Activated B cell treated with CpG ODN at 0.5 μM for 24 hours (primary cell): ENCODE results near the gene BOD1. TPM values are rescaled to one million over a fixed set of nuclear protein-coding genes. Genes with fewer than 3 reads are reported as not detected.

Experiments used
- ATAC-seq: fragments of 200-7000 bp; cut with Tn5 transposase; one replicate; pipeline ENCODE4 v1.10.0; 2021; ENCODE audit warnings: low read depth, mild to moderate bottlenecking, moderate library complexity
- CTCF ChIA-PET: fragments of 350-600 bp; sonication (Branson Sonifier 250); formaldehyde crosslinking; loops from one replicate; lab custom pipeline; 2021; ENCODE audit warnings: antibody characterized with exemption; lab: Charles Lee
- POLR2A ChIA-PET: fragments of 350-600 bp; sonication (Branson Sonifier 250); formaldehyde crosslinking; loops from one replicate; lab custom pipeline; 2021; ENCODE audit warnings: antibody characterized with exemption; lab: Charles Lee
- DNase-seq: peaks from one replicate; pipeline ENCODE4 v3.0.0; 2022
- H3K27ac Mint-ChIP-seq: one replicate; pipeline ENCODE4 v1.8.0; 2020; ENCODE audit warnings: mixed read lengths
- H3K27me3 Mint-ChIP-seq: one replicate; pipeline ENCODE4 v1.8.0; 2021; ENCODE audit warnings: mixed read lengths
- H3K36me3 Mint-ChIP-seq: one replicate; pipeline ENCODE4 v1.8.0; 2021; ENCODE audit warnings: low read depth, mixed read lengths
- H3K4me1 Mint-ChIP-seq: one replicate; pipeline ENCODE4 v1.8.0; 2021; ENCODE audit warnings: mixed read lengths
- H3K4me3 Mint-ChIP-seq: one replicate; pipeline ENCODE4 v1.8.0; 2020; ENCODE audit warnings: mild to moderate bottlenecking, mixed read lengths
- H3K9me3 Mint-ChIP-seq: one replicate; pipeline ENCODE4 v1.8.0; 2020; ENCODE audit warnings: mixed read lengths
- intact Hi-C: fragments of 100-400 bp; cut with micrococcal nuclease; formaldehyde crosslinking; loops from one replicate; pipeline ENCODE4 v1.15.1; 2024
- total RNA-seq: library from RNA; stranded (reverse); gene quantifications from 2 replicates; pipeline ENCODE4 v1.2.3, GENCODE V29; 2022
- TF ChIP-seq, protein P1 (sequence below): fragments of 200-600 bp; IDR thresholded peaks from one replicate; pipeline ENCODE4 v1.8.0; 2022; ENCODE audit warnings: antibody characterized with exemption, mild to moderate bottlenecking

BOD1 gene
- total RNA-seq, 1 donor from 2014 or later = 32.4 TPM

DNA sequence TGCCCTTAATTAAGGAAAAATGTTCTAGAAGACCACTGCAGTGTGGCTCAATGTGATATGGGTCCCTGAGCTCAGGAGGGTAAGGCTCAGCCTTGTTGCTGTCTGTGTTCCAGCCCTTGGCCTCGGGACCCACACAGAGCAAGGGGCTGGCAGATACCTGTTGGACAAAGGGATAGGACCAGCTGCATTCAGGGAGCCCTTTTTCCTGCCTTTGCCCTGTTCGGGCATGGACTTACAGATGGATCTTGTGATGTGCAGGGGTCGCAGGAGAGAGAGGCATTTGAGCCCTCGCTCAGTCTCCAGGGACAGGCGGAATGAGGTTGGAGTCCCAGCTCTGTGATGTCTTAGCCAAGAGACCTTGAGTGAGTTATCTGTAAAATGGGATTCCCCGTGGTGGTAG is 12.1 kb upstream of the BOD1 start:
- POLR2A ChIA-PET = no interaction called here
- intact Hi-C loops = no loop called here
- H3K27ac Mint-ChIP-seq = no peak overlapping the region
- TF ChIP-seq, protein P1, sequence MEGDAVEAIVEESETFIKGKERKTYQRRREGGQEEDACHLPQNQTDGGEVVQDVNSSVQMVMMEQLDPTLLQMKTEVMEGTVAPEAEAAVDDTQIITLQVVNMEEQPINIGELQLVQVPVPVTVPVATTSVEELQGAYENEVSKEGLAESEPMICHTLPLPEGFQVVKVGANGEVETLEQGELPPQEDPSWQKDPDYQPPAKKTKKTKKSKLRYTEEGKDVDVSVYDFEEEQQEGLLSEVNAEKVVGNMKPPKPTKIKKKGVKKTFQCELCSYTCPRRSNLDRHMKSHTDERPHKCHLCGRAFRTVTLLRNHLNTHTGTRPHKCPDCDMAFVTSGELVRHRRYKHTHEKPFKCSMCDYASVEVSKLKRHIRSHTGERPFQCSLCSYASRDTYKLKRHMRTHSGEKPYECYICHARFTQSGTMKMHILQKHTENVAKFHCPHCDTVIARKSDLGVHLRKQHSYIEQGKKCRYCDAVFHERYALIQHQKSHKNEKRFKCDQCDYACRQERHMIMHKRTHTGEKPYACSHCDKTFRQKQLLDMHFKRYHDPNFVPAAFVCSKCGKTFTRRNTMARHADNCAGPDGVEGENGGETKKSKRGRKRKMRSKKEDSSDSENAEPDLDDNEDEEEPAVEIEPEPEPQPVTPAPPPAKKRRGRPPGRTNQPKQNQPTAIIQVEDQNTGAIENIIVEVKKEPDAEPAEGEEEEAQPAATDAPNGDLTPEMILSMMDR = no peak
- ATAC-seq (no peak), DNase-seq (no peak)
- H3K36me3 Mint-ChIP-seq = no peaks in the 10 kb centered on the region
- H3K4me3 Mint-ChIP-seq = no peak overlapping the region
- peaks cover 18% of the 10 kb centered on the region for H3K4me1 Mint-ChIP-seq
- CTCF ChIA-PET = interaction anchor here (1.6 kb wide), 1 partner anchor 297 kb away, joined by 6 read pairs; no protein-coding TSS in a partner anchor
- H3K27me3 Mint-ChIP-seq = peaks cover 3% of the 10 kb centered on the region
- H3K9me3 Mint-ChIP-seq = no peaks in the 10 kb centered on the region

DNA sequence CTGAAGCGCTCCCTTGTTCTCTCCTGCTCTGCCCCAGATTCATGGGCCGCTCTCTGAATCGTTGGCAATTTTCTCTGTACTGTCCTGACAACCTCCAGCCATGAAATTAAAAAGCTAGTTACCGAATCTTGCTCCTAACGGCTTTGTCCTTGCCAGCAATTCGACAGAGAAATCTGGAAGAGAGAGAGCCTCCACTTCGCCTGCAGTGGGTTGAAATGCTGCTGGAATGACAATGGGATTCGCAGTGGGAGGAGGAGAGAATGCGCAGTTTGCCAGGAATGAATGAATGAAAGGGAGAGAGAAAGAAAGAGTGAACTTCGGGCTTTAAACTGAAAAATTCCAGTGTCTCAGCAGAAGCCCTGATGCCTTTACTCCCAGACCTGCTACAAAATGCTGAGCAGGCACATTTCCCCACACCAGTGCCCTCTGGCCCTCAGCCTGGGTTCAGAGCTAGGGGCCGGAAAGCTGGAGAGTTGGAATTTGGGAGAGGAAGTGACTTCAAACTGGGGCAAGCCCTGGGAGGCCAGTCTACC is 11.5 kb upstream of the BOD1 start:
- DNase-seq (no peak), ATAC-seq (no peak)
- H3K27ac Mint-ChIP-seq = no peak overlapping the region
- intact Hi-C loops = no loop called here
- POLR2A ChIA-PET = no interaction called here
- no peak overlapping the region for H3K4me3 Mint-ChIP-seq
- peaks cover 3% of the 10 kb centered on the region for H3K27me3 Mint-ChIP-seq
- no peaks in the 10 kb centered on the region for H3K9me3 Mint-ChIP-seq
- TF ChIP-seq, protein P1 = no peak
- CTCF ChIA-PET = interaction anchor here (1.6 kb wide), 1 partner anchor 297 kb away, joined by 6 read pairs; no protein-coding TSS in a partner anchor
- no peaks in the 10 kb centered on the region for H3K36me3 Mint-ChIP-seq
- peaks cover 18% of the 10 kb centered on the region for H3K4me1 Mint-ChIP-seq

DNA sequence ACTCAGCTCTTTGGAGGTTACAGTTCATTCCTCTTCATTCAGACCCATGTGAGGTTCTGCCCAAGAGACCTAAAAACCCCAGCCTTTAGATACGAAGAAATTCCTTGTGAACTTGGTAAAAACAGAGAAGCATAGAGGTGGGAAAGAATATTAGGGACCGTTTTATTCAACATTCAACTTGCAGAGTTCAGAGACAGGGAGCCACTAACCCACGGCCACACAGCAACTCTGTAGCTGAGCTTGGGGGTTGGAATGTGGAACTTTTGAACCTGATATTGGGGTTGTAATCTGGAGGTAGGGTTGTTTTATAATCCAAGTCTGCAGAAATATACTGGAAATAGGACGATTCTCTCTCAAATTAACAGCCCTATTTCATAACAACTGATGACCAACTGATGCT is 10.8 kb upstream of the BOD1 start:
- no peak overlapping the region for H3K27ac Mint-ChIP-seq
- H3K27me3 Mint-ChIP-seq = peaks cover 3% of the 10 kb centered on the region
- ChIA-PET CTCF (interaction anchor here (1.0 to 1.5 kb wide), 4 partner anchors 160 to 346 kb away, joined by 3 to 14 read pairs (median 4); no protein-coding TSS in a partner anchor), POLR2A (interaction anchor here (0.8 kb wide), 1 partner anchor 260 kb away, joined by 3 read pairs; no protein-coding TSS in a partner anchor)
- no peaks in the 10 kb centered on the region for H3K9me3 Mint-ChIP-seq
- TF ChIP-seq, protein P1 = no peak
- intact Hi-C loops = no loop called here
- H3K4me3 Mint-ChIP-seq = no peak overlapping the region
- no peak for DNase-seq
- H3K4me1 Mint-ChIP-seq = peaks cover 18% of the 10 kb centered on the region
- H3K36me3 Mint-ChIP-seq = no peaks in the 10 kb centered on the region
- ATAC-seq = no peak

DNA sequence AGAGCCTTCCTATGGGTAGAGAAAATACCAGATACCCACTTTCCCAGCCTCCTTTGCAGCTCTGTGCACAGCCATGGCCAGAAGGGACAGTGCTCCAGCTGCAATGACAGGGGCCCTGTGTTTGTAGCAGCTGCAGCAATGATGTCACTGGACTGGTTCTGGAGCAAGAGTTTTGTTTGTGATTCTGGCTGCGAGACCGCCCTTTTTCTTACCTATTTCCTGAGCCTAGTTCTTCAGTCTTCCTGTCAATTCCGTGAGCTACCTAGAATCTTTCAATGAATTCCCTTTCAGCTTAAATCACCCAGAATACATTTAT is 10.0 kb upstream of the BOD1 start:
- peaks cover 3% of the 10 kb centered on the region for H3K27me3 Mint-ChIP-seq
- no peaks in the 10 kb centered on the region for H3K36me3 Mint-ChIP-seq
- H3K27ac Mint-ChIP-seq = no peak overlapping the region
- H3K4me3 Mint-ChIP-seq = no peak overlapping the region
- no peak for DNase-seq
- H3K4me1 Mint-ChIP-seq = peaks cover 18% of the 10 kb centered on the region
- TF ChIP-seq, protein P1 = no peak
- POLR2A ChIA-PET = interaction anchor here (1.2 kb wide), 1 partner anchor 160 kb away, joined by 3 read pairs; no protein-coding TSS in a partner anchor
- no peaks in the 10 kb centered on the region for H3K9me3 Mint-ChIP-seq
- intact Hi-C loops = no loop called here
- CTCF ChIA-PET = interaction anchor here (1.0 to 1.5 kb wide), 5 partner anchors 161 to 348 kb away, joined by 3 to 14 read pairs (median 4); no protein-coding TSS in a partner anchor
- ATAC-seq = no peak

DNA sequence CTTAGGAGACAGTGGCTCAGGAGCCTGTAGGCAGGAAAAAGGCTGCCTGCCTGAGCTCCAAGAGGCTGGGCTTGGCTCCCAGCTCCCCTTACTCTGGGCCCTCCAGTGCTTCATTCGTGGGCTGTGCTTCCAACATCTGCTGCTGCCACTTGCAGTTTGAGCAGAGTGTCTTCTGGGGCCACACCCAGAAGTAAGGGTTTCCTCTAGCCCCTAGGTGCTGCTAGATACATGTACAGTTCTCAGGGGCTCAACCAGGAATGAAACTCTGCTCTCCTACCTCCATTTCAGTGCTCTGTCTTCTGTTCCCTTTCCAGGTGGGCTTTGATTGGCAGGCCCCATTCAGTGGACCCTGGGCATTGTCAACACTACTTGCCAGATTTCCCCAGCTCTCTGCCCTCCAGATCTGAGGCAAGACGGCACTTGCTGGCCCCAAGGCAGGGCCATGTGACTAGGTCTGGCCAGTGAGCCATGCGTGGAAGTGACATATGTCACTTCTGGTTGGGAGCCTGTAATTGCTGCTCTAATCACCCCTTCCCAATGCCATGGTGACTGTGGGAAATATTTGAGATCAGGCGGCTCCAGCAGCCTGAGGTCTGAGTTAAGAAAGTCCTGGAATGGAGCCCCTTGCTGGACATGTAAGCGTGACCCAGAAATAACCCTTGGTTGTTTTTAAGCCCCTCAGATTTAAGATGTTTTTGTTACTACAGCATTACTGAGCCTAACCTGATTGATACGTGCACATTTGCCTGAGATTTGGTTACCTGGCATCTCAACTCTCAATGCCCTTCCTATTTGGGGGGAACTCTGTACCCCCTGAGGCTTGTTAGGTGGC is 9.4 kb upstream of the BOD1 start:
- intact Hi-C loops = loop anchor here (1.0 kb wide), 1 partner anchor 299 kb away; no protein-coding TSS in a partner anchor
- no peaks in the 10 kb centered on the region for H3K36me3 Mint-ChIP-seq
- DNase-seq (no peak), ATAC-seq (peak; percentile 81)
- ChIA-PET CTCF (interaction anchor here (0.8 to 1.8 kb wide), 5 partner anchors 14 to 349 kb away, joined by 3 to 14 read pairs (median 4); no protein-coding TSS in a partner anchor), POLR2A (interaction anchor here (0.9 to 1.2 kb wide), 2 partner anchors 161 to 292 kb away, joined by 3 read pairs; no protein-coding TSS in a partner anchor)
- H3K9me3 Mint-ChIP-seq = no peaks in the 10 kb centered on the region
- TF ChIP-seq, protein P1 = no peak
- H3K27ac Mint-ChIP-seq = no peak overlapping the region
- peak overlapping the region; percentile 4 for H3K4me3 Mint-ChIP-seq
- H3K27me3 Mint-ChIP-seq = peaks cover 3% of the 10 kb centered on the region
- peaks cover 18% of the 10 kb centered on the region for H3K4me1 Mint-ChIP-seq
